Measurements from ENCODE around the gene C15orf39.

C15orf39 gene

GRCh38 chr15:75177360-75178071, 24.2 kb upstream of the C15orf39 start:
- POLR2A ChIA-PET = no interaction called here
- no peak overlapping the region for H3K4me3 ChIP-seq (ENCODE audit: low read depth, low read length)
- CTCF ChIA-PET = no interaction called here
- TF ChIP-seq ZNF394 (tag by site-specific recombination; IDR thresholded peaks at IDR 0.05; ENCODE audit: borderline replicate concordance) = no peak
- TF ChIP-seq ZIC2 (tag by site-specific recombination; IDR thresholded peaks at IDR 0.05) = peak; percentile 58; the same call in 1 of the 2 replicates
- peaks cover 16% of the 10 kb centered on the region for H3K4me1 ChIP-seq (ENCODE audit: control insufficient read depth, insufficient read depth, low read length)
- no peaks in the 10 kb centered on the region for H3K9me3 ChIP-seq (ENCODE audit: control insufficient read depth, insufficient read depth, low read depth, low read length)
- no peak overlapping the region for H3K27ac ChIP-seq (ENCODE audit: extremely low read depth, low read depth, low read length)
- no peaks in the 10 kb centered on the region for H3K36me3 ChIP-seq (ENCODE audit: control insufficient read depth in 2 of 2, insufficient read depth in 1 of 2, low read length in 2 of 2)

- CTCF ChIA-PET = interaction anchor here (0.7 kb wide), 1 partner anchor 67 kb away, joined by 4 read pairs; no protein-coding TSS in a partner anchor
- Histone ChIP-seq H3K36me3 (ENCODE audit: control insufficient read depth in 2 of 2, insufficient read depth in 1 of 2, low read length in 2 of 2) (no peaks in the 10 kb centered on the region), H3K27ac (ENCODE audit: extremely low read depth, low read depth, low read length) (no peak overlapping the region), H3K4me1 (ENCODE audit: control insufficient read depth, insufficient read depth, low read length) (peaks cover 16% of the 10 kb centered on the region), H3K9me3 (ENCODE audit: control insufficient read depth, insufficient read depth, low read depth, low read length) (no peaks in the 10 kb centered on the region), H3K4me3 (ENCODE audit: low read depth, low read length) (no peak overlapping the region)
- POLR2A ChIA-PET = no interaction called here
- TF ChIP-seq ZNF560 (tag by site-specific recombination; IDR thresholded peaks at IDR 0.05; ENCODE audit: borderline replicate concordance) = no peak
- no peak for TF ChIP-seq PRDM2 (tag by site-specific recombination; IDR thresholded peaks at IDR 0.05; ENCODE audit: borderline replicate concordance)
- TF ChIP-seq ZNF175 (tag by site-specific recombination; IDR thresholded peaks at IDR 0.05) = no peak
- 0 out of 2 replicates have a peak, but pooled peaks have one; percentile 13 for TF ChIP-seq SP2 (tag by site-specific recombination; IDR thresholded peaks at IDR 0.05)
- peak; percentile 83 for TF ChIP-seq KLF1 (tag by site-specific recombination; IDR thresholded peaks at IDR 0.05)
- TF ChIP-seq ZNF132 (tag by site-specific recombination; IDR thresholded peaks at IDR 0.05; ENCODE audit: borderline replicate concordance) = no peak
- peak; percentile 62 for TF ChIP-seq ZBTB8A (tag by site-specific recombination; IDR thresholded peaks at IDR 0.05)
- TF ChIP-seq ZNF202 (tag by site-specific recombination; IDR thresholded peaks at IDR 0.05; ENCODE audit: borderline replicate concordance) = no peak
- TF ChIP-seq IKZF3 (tag by site-specific recombination; IDR thresholded peaks at IDR 0.05) = peak; percentile 33; the same call in 1 of the 2 replicates
- TF ChIP-seq GLIS1 (tag by site-specific recombination; IDR thresholded peaks at IDR 0.05) = 0 out of 2 replicates have a peak, but pooled peaks have one; percentile 12
- TF ChIP-seq ZFP3 (tag by site-specific recombination; IDR thresholded peaks at IDR 0.05; ENCODE audit: low read depth) = no peak
- TF ChIP-seq ZNF398 (tag by site-specific recombination; IDR thresholded peaks at IDR 0.05) = 0 out of 2 replicates have a peak, but pooled peaks have one; percentile 17
- TF ChIP-seq ZNF785 (tag by site-specific recombination; IDR thresholded peaks at IDR 0.05) = no peak
- TF ChIP-seq PRDM10 (tag by site-specific recombination; IDR thresholded peaks at IDR 0.05) = no peak
- no peak for TF ChIP-seq KLF7 (tag by site-specific recombination; IDR thresholded peaks at IDR 0.05; ENCODE audit: borderline replicate concordance)
- TF ChIP-seq ATF2 (tag by site-specific recombination; IDR thresholded peaks at IDR 0.05; ENCODE audit: low read depth) = no peak
- no peak for TF ChIP-seq ZNF223 (tag by site-specific recombination; IDR thresholded peaks at IDR 0.05)
Measured at GRCh38 chr15:75178171-75178937, 23.3 kb upstream of the C15orf39 start.

Measured in HEK293 (cell line).